ENCODE results near the gene ARHGEF6.

The ARHGEF6 gene

GRCh38 chrX:136710325-136710951 is 70.3 kb downstream of the ARHGEF6 start:
- TF ChIP-seq CTCF (IDR thresholded peaks at IDR 0.05; ENCODE audit: borderline replicate concordance, control extremely low read depth, extremely low read depth, insufficient read depth, missing control alignments): no peak
- in situ Hi-C loops (cut with MboI; ENCODE audit: low sequenced_read_pairs, unreplicated experiment): no loop called here
- peak; percentile 14 for DNase-seq (ENCODE audit: low spot score)

- in situ Hi-C loops (cut with MboI; ENCODE audit: low sequenced_read_pairs, unreplicated experiment): no loop called here
- TF ChIP-seq CTCF (IDR thresholded peaks at IDR 0.05; ENCODE audit: borderline replicate concordance, control extremely low read depth, extremely low read depth, insufficient read depth, missing control alignments): peak; percentile 21
- no peak for DNase-seq (ENCODE audit: low spot score)
Observed at GRCh38 chrX:136708348-136708747, 72.4 kb downstream of the ARHGEF6 start.

- no peak for TF ChIP-seq CTCF (IDR thresholded peaks at IDR 0.05; ENCODE audit: borderline replicate concordance, control extremely low read depth, extremely low read depth, insufficient read depth, missing control alignments)
- DNase-seq (ENCODE audit: low spot score): no peak
- in situ Hi-C loops (cut with MboI; ENCODE audit: low sequenced_read_pairs, unreplicated experiment): loop anchor here (25.0 kb wide), 1 partner anchor 660 kb away; no protein-coding TSS in a partner anchor
Observed at GRCh38 chrX:136697156-136697555, 83.6 kb downstream of the ARHGEF6 start.

- in situ Hi-C loops (cut with MboI; ENCODE audit: low sequenced_read_pairs, unreplicated experiment): loop anchor here (25.0 kb wide), 1 partner anchor 657 kb away; no protein-coding TSS in a partner anchor
- DNase-seq (ENCODE audit: low spot score): peak; percentile 57
- TF ChIP-seq CTCF (IDR thresholded peaks at IDR 0.05; ENCODE audit: borderline replicate concordance, control extremely low read depth, extremely low read depth, insufficient read depth, missing control alignments): peak; percentile 43
Observed at GRCh38 chrX:136694431-136695087, 86.2 kb downstream of the ARHGEF6 start.

GRCh38 chrX:136692271-136692670 is 88.5 kb downstream of the ARHGEF6 start:
- no peak for TF ChIP-seq CTCF (IDR thresholded peaks at IDR 0.05; ENCODE audit: borderline replicate concordance, control extremely low read depth, extremely low read depth, insufficient read depth, missing control alignments)
- in situ Hi-C loops (cut with MboI; ENCODE audit: low sequenced_read_pairs, unreplicated experiment): loop anchor here (25.0 kb wide), 1 partner anchor 655 kb away; no protein-coding TSS in a partner anchor
- no peak for DNase-seq (ENCODE audit: low spot score)

GRCh38 chrX:136691028-136691809 is 89.5 kb downstream of the ARHGEF6 start:
- in situ Hi-C loops (cut with MboI; ENCODE audit: low sequenced_read_pairs, unreplicated experiment): loop anchor here (25.0 kb wide), 1 partner anchor 654 kb away; no protein-coding TSS in a partner anchor
- TF ChIP-seq CTCF (IDR thresholded peaks at IDR 0.05; ENCODE audit: borderline replicate concordance, control extremely low read depth, extremely low read depth, insufficient read depth, missing control alignments): no peak
- DNase-seq (ENCODE audit: low spot score): no peak
